Left ventricle myocardium inferior (tissue), 1 donor: ENCODE measurements around the gene POU3F1. TPM values are rescaled to one million over a fixed set of nuclear protein-coding genes. Genes with fewer than 3 reads are reported as not detected.

Experiments
- DNase-seq: peaks from one replicate; pipeline ENCODE4 v3.0.0-alpha.2; 2020
- H3K27ac ChIP-seq: fragments of 200-600 bp; replicated peaks from 2 replicates; pipeline ENCODE4 v1.8.0; 2021
- H3K27me3 ChIP-seq: fragments of 200-600 bp; 2 replicates; pipeline ENCODE4 v1.8.0; 2021; ENCODE audit warnings: low read depth
- H3K36me3 ChIP-seq: fragments of 200-600 bp; 2 replicates; pipeline ENCODE4 v1.8.0; 2021
- H3K4me1 ChIP-seq: fragments of 200-600 bp; 2 replicates; pipeline ENCODE4 v1.8.0; 2021
- H3K4me3 ChIP-seq: fragments of 200-600 bp; 2 replicates; pipeline ENCODE4 v1.8.0; 2021; ENCODE audit warnings: mild to moderate bottlenecking, moderate library complexity
- H3K9me3 ChIP-seq: fragments of 200-600 bp; replicated peaks from 2 replicates; pipeline ENCODE4 v1.8.0; 2021
- intact Hi-C: fragments of 100-400 bp; cut with micrococcal nuclease; formaldehyde crosslinking; loops from one replicate; pipeline ENCODE4 v1.11.0; 2022
- long read RNA-seq: library from polyadenylated mRNA; unstranded; transcript quantifications from one replicate; pipeline ENCODE4 v2.0.0, GENCODE V29; 2021
- total RNA-seq: library from RNA; stranded (reverse); fragmentation: NEBNext Ultra II Directional; extraction: Animal tissue kit (Norgen Biotek cat#: 25700); gene quantifications from one replicate; pipeline ENCODE4 v1.2.1, GENCODE V29; 2021
- TF ChIP-seq, protein P1 (sequence below): fragments of 200-600 bp; IDR thresholded peaks from 2 replicates; pipeline ENCODE4 v1.8.0; 2021; ENCODE audit warnings: antibody characterized with exemption, mild to moderate bottlenecking, borderline replicate concordance
- donor health status: DM: no; HTN: yes; CAD: no; lungs with severe emphysema.

The POU3F1 gene
- 0.11 TPM for total RNA-seq
- long read RNA-seq, result 0 reads

GRCh38 chr1:38046333-38046883 lies at the start of gene POU3F1:
Gene POU3F1 (minus strand): TSS chr1:38046793. CDS start chr1:38046743, 50 bp downstream.
- Histone ChIP-seq H3K4me1 (peaks cover 32% of the 10 kb centered on the region), H3K9me3 (no peaks in the 10 kb centered on the region), H3K36me3 (no peaks in the 10 kb centered on the region), H3K4me3 (peak within 1 kb of the TSS; percentile 86), H3K27ac (peak within 1 kb of the TSS; percentile 57), H3K27me3 (peaks cover 78% of the 10 kb centered on the region)
- TF ChIP-seq, protein P1, sequence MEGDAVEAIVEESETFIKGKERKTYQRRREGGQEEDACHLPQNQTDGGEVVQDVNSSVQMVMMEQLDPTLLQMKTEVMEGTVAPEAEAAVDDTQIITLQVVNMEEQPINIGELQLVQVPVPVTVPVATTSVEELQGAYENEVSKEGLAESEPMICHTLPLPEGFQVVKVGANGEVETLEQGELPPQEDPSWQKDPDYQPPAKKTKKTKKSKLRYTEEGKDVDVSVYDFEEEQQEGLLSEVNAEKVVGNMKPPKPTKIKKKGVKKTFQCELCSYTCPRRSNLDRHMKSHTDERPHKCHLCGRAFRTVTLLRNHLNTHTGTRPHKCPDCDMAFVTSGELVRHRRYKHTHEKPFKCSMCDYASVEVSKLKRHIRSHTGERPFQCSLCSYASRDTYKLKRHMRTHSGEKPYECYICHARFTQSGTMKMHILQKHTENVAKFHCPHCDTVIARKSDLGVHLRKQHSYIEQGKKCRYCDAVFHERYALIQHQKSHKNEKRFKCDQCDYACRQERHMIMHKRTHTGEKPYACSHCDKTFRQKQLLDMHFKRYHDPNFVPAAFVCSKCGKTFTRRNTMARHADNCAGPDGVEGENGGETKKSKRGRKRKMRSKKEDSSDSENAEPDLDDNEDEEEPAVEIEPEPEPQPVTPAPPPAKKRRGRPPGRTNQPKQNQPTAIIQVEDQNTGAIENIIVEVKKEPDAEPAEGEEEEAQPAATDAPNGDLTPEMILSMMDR, result no peak
- intact Hi-C loops, result no loop called here
- DNase-seq, result no peak

- DNase-seq, result no peak
- TF ChIP-seq, protein P1, result no peak
- no peak overlapping the region for H3K27ac ChIP-seq
- peaks cover 69% of the 10 kb centered on the region for H3K27me3 ChIP-seq
- H3K4me1 ChIP-seq, result no peaks in the 10 kb centered on the region
- H3K36me3 ChIP-seq, result no peaks in the 10 kb centered on the region
- H3K9me3 ChIP-seq, result no peaks in the 10 kb centered on the region
- H3K4me3 ChIP-seq, result no peak overlapping the region
- intact Hi-C loops, result no loop called here
Observed at GRCh38 chr1:38095454-38095931, 48.9 kb upstream of the POU3F1 start.

DNA sequence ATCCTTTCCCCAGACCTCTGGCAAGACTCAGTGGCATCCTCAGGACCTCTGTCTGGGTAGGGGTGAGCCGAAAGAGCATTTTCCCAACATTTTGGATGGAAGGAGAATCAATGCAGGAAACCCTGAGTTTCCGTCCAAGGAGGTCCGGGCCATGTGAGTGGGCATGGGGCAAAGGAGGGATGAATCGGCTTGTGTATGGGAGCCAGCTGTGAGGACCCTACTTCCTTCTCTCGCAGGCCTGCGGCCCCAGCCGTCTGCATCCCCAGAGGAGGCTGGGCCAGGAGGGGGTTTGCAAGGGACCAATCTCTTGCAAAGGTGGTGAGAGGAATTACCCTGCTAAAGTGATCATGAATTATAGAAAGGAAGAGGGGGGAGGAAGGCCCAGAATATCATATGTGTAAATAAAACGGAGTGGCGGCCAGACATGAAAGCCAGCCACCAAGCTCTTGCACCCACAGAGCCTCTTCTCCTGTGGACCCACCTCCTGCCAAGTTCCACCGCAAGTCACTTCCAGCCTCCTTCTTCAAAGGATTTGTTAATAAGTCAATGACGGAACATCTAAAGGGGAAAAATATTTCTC lies 48.2 kb upstream of the POU3F1 start:
- peaks cover 71% of the 10 kb centered on the region for H3K27me3 ChIP-seq
- no peak overlapping the region for H3K4me3 ChIP-seq
- no peak overlapping the region for H3K27ac ChIP-seq
- TF ChIP-seq, protein P1, result no peak
- no peak for DNase-seq
- H3K9me3 ChIP-seq, result no peaks in the 10 kb centered on the region
- H3K36me3 ChIP-seq, result no peaks in the 10 kb centered on the region
- intact Hi-C loops, result no loop called here
- H3K4me1 ChIP-seq, result no peaks in the 10 kb centered on the region

- TF ChIP-seq, protein P1, result no peak
- no peaks in the 10 kb centered on the region for H3K4me1 ChIP-seq
- no peaks in the 10 kb centered on the region for H3K9me3 ChIP-seq
- no peaks in the 10 kb centered on the region for H3K36me3 ChIP-seq
- H3K27me3 ChIP-seq, result peaks cover 80% of the 10 kb centered on the region
- H3K27ac ChIP-seq, result no peak overlapping the region
- DNase-seq, result no peak
- intact Hi-C loops, result no loop called here
- H3K4me3 ChIP-seq, result no peak overlapping the region
Observed at GRCh38 chr1:38093569-38094520, 47.3 kb upstream of the POU3F1 start.

GRCh38 chr1:38092256-38092655 lies 45.7 kb upstream of the POU3F1 start:
- TF ChIP-seq, protein P1, result no peak
- no peaks in the 10 kb centered on the region for H3K4me1 ChIP-seq
- intact Hi-C loops, result no loop called here

More at GRCh38 chr1:38092256-38092655, 45.7 kb upstream of the POU3F1 start:
- no peak for DNase-seq
- no peak overlapping the region for H3K4me3 ChIP-seq
- no peaks in the 10 kb centered on the region for H3K36me3 ChIP-seq
- H3K27ac ChIP-seq, result no peak overlapping the region
- no peaks in the 10 kb centered on the region for H3K9me3 ChIP-seq
- peaks cover 75% of the 10 kb centered on the region for H3K27me3 ChIP-seq
